ENCODE results near the gene GNS. TPM values are rescaled to one million over a fixed set of nuclear protein-coding genes. Genes with fewer than 3 reads are reported as not detected.

The GNS gene
- total RNA-seq, 4 donors from 2014 or later = 18.9 to 55.5 (median 35.5) TPM

GRCh38 chr12:64740646-64741045, 18.6 kb downstream of the GNS start:
- no peak overlapping the region for H3K4me3 ChIP-seq
- no peak overlapping the region for H3K27ac ChIP-seq
- 69 to 72% methylated on average over 2 of the region's 2 CpGs for WGBS, 2 donors
- no peaks in the 10 kb centered on the region for H3K27me3 ChIP-seq
- H3K4me1 ChIP-seq = peaks cover 8 to 22% (median 10%) of the 10 kb centered on the region in 3 donors
- H3K36me3 ChIP-seq = peaks cover 7 to 91% (median 26%) of the 10 kb centered on the region in 3 donors
- intact Hi-C loops (cut with DNase I) = no loop called here
- H3K9me3 ChIP-seq = no peaks in the 10 kb centered on the region
- no peak for DNase-seq
- no peak for TF ChIP-seq POLR2A (IDR thresholded peaks at IDR 0.05)
- TF ChIP-seq, protein P1, sequence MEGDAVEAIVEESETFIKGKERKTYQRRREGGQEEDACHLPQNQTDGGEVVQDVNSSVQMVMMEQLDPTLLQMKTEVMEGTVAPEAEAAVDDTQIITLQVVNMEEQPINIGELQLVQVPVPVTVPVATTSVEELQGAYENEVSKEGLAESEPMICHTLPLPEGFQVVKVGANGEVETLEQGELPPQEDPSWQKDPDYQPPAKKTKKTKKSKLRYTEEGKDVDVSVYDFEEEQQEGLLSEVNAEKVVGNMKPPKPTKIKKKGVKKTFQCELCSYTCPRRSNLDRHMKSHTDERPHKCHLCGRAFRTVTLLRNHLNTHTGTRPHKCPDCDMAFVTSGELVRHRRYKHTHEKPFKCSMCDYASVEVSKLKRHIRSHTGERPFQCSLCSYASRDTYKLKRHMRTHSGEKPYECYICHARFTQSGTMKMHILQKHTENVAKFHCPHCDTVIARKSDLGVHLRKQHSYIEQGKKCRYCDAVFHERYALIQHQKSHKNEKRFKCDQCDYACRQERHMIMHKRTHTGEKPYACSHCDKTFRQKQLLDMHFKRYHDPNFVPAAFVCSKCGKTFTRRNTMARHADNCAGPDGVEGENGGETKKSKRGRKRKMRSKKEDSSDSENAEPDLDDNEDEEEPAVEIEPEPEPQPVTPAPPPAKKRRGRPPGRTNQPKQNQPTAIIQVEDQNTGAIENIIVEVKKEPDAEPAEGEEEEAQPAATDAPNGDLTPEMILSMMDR (IDR thresholded peaks at IDR 0.05) = no peak

- WGBS, 2 donors = 78 to 91% methylated on average over 2 of the region's 2 CpGs
Observed at GRCh38 chr12:64739778-64740177, 19.4 kb downstream of the GNS start.

DNA sequence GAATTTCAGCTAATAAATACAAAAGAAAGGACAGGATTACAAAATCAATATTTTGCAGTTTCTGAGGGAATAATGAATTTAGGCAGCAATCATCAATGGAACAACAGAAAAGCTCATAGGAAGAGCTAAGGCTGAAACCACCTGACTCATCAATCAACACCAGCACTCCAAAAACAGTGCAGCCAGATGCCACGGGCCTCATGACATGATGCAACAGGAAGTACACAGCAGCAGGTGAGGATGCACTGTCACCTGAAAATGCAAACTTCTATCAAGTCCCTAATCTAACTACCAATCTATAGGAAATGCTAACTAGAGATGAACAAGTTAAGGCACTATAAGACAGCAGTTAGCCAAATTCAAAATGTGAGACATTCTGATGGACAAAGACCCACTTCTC, 21.7 kb downstream of the GNS start:
- no peak overlapping the region for H3K27ac ChIP-seq
- H3K9me3 ChIP-seq = no peaks in the 10 kb centered on the region
- no peak overlapping the region for H3K4me3 ChIP-seq
- H3K36me3 ChIP-seq = peaks cover 3 to 88% (median 17%) of the 10 kb centered on the region in 3 donors
- 11 to 45% methylated on average over 1 of the region's 1 CpG for WGBS, 2 donors
- no peaks in the 10 kb centered on the region for H3K27me3 ChIP-seq
- no peak for TF ChIP-seq POLR2A (IDR thresholded peaks at IDR 0.05)
- TF ChIP-seq, protein P1 (IDR thresholded peaks at IDR 0.05) = no peak
- intact Hi-C loops (cut with DNase I) = no loop called here
- H3K4me1 ChIP-seq = peaks cover 0 to 12% (median 3%) of the 10 kb centered on the region in 3 donors
- no peak for DNase-seq

More at GRCh38 chr12:64739778-64740177, 19.4 kb downstream of the GNS start:
- Histone ChIP-seq H3K27me3 (no peaks in the 10 kb centered on the region), H3K4me3 (no peak overlapping the region), H3K9me3 (no peaks in the 10 kb centered on the region), H3K36me3 (peaks cover 7 to 95% (median 26%) of the 10 kb centered on the region in 3 donors), H3K27ac (no peak overlapping the region), H3K4me1 (peaks cover 7 to 14% (median 9%) of the 10 kb centered on the region in 3 donors)
- TF ChIP-seq, protein P1 (IDR thresholded peaks at IDR 0.05) = no peak
- TF ChIP-seq POLR2A (IDR thresholded peaks at IDR 0.05) = no peak
- DNase-seq = no peak
- intact Hi-C loops (cut with DNase I) = no loop called here

- H3K27me3 ChIP-seq = no peaks in the 10 kb centered on the region
- H3K4me3 ChIP-seq = no peak overlapping the region
- TF ChIP-seq, protein P1 (IDR thresholded peaks at IDR 0.05) = no peak
- WGBS, 2 donors = 33% methylated on average over 1 of the region's 1 CpG
- H3K27ac ChIP-seq = no peak overlapping the region
- peaks cover 0 to 12% (median 3%) of the 10 kb centered on the region in 3 donors for H3K4me1 ChIP-seq
- H3K9me3 ChIP-seq = no peaks in the 10 kb centered on the region
- intact Hi-C loops (cut with DNase I) = no loop called here
- peaks cover 0 to 82% (median 14%) of the 10 kb centered on the region in 3 donors for H3K36me3 ChIP-seq
- DNase-seq = no peak
Observed at GRCh38 chr12:64736771-64737170, 22.4 kb downstream of the GNS start.

DNA sequence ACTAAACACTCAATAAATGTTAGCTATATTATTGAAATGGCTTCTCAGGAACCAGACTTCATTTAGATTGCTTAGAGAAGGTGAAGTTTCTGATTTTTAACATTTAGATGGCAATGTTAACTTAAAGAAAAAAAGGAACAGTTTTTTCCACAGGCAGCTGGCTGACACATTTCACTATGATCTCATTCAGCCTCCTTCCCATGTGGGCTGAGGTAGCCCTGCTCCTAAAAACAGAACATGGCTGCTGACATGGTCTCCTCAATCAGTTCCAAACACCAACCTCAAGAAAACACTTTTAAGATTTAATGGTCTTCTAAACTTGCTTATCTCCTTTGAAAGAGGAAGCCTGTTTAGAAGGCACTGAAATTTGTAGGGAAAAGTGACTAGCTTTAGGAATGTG, 23.8 kb downstream of the GNS start:
- H3K36me3 ChIP-seq = peaks cover 0 to 80% (median 14%) of the 10 kb centered on the region in 3 donors

More for the DNA sequence above, 23.8 kb downstream of the GNS start:
- Histone ChIP-seq H3K4me3 (no peak overlapping the region), H3K4me1 (peaks cover 0 to 12% (median 3%) of the 10 kb centered on the region in 3 donors), H3K9me3 (no peaks in the 10 kb centered on the region), H3K27me3 (no peaks in the 10 kb centered on the region), H3K27ac (no peak overlapping the region)
- no peak for DNase-seq
- intact Hi-C loops (cut with DNase I) = no loop called here
- no peak for TF ChIP-seq POLR2A (IDR thresholded peaks at IDR 0.05)
- TF ChIP-seq, protein P1 (IDR thresholded peaks at IDR 0.05) = no peak

All from esophagus squamous epithelium (tissue), 5 donors.